Measurements from ENCODE around the gene TMEM30A.

The TMEM30A gene

GRCh38 chr6:75291744-75292143 lies 7.2 kb upstream of the TMEM30A start:
- no peak for DNase-seq (ENCODE audit: low read depth)

- no peak for DNase-seq (ENCODE audit: low read depth)
These were observed 6.7 kb upstream of the TMEM30A start for GRCh38 chr6:75291331-75291730.

GRCh38 chr6:75290136-75290945 lies 5.7 kb upstream of the TMEM30A start:
- DNase-seq (ENCODE audit: low read depth): no peak

GRCh38 chr6:75288023-75288422 lies 3.4 kb upstream of the TMEM30A start:
- DNase-seq (ENCODE audit: low read depth): no peak

GRCh38 chr6:75287424-75287823 lies 2.8 kb upstream of the TMEM30A start:
- no peak for DNase-seq (ENCODE audit: low read depth)

GRCh38 chr6:75286955-75287354 lies 2.4 kb upstream of the TMEM30A start:
- no peak for DNase-seq (ENCODE audit: low read depth)

GRCh38 chr6:75285283-75285639 lies 669 bp upstream of the TMEM30A start:
- no peak for DNase-seq (ENCODE audit: low read depth)

- no peak for DNase-seq (ENCODE audit: low read depth)
These were observed 523 bp downstream of the TMEM30A start for GRCh38 chr6:75283907-75284631.

GRCh38 chr6:75282706-75283105 lies 1.9 kb downstream of the TMEM30A start:
- DNase-seq (ENCODE audit: low read depth): no peak

GRCh38 chr6:75281653-75282052 lies 2.9 kb downstream of the TMEM30A start:
- DNase-seq (ENCODE audit: low read depth): no peak

GRCh38 chr6:75280131-75280855 lies 4.3 kb downstream of the TMEM30A start:
- DNase-seq (ENCODE audit: low read depth): no peak

- no peak for DNase-seq (ENCODE audit: low read depth)
These were observed 5.2 kb downstream of the TMEM30A start for GRCh38 chr6:75279418-75279817.

- DNase-seq (ENCODE audit: low read depth): no peak
These were observed 6.0 kb downstream of the TMEM30A start for GRCh38 chr6:75278474-75279077.

GRCh38 chr6:75275067-75275466 lies 9.5 kb downstream of the TMEM30A start:
- no peak for DNase-seq (ENCODE audit: low read depth)

GRCh38 chr6:75273009-75273408 lies 11.6 kb downstream of the TMEM30A start:
- no peak for DNase-seq (ENCODE audit: low read depth)

- DNase-seq (ENCODE audit: low read depth): no peak
These were observed 12.3 kb downstream of the TMEM30A start for GRCh38 chr6:75272145-75272840.

GRCh38 chr6:75268988-75269354 lies 15.6 kb downstream of the TMEM30A start:
- no peak for DNase-seq (ENCODE audit: low read depth)

- DNase-seq (ENCODE audit: low read depth): no peak
These were observed 16.2 kb downstream of the TMEM30A start for GRCh38 chr6:75268121-75268987.

GRCh38 chr6:75267461-75267860 lies 17.1 kb downstream of the TMEM30A start:
- no peak for DNase-seq (ENCODE audit: low read depth)

GRCh38 chr6:75266716-75267291 lies 17.8 kb downstream of the TMEM30A start:
- no peak for DNase-seq (ENCODE audit: low read depth)

- DNase-seq (ENCODE audit: low read depth): no peak
These were observed 21.2 kb downstream of the TMEM30A start for GRCh38 chr6:75263401-75263750.
